ENCODE results near the gene ADCYAP1. TPM values are rescaled to one million over a fixed set of nuclear protein-coding genes. Genes with fewer than 3 reads are reported as not detected.

Gene ADCYAP1
- not detected in 2 replicates for total RNA-seq

GRCh38 chr18:904218-905090 lies at the start of gene ADCYAP1:
Gene ADCYAP1, plus strand, starts transcription at chr18:904871. Its CDS starts 516 bp downstream, at chr18:905387.

Other genes starting within 250 kb of the ADCYAP1 start
- 13.7 and 19.1 TPM in 2 replicates for gene TYMS, start 247.2 kb upstream of the ADCYAP1 start, total RNA-seq
- 10.9 and 19.0 TPM in 2 replicates for gene ENOSF1, start 192.2 kb upstream of the ADCYAP1 start, total RNA-seq
- 54.3 and 117 TPM in 2 replicates for gene YES1, start 92.6 kb upstream of the ADCYAP1 start, total RNA-seq

Measured in cardiac atrium fibroblast (primary cell).